T-helper 2 cell treated with Interferon-gamma antibody and Interleukin-4, amounts not matched to agents 100 ng/mL and 5 ng/mL, for 36 hours (primary cell): ENCODE measurements around the gene ESF1. TPM values are rescaled to one million over a fixed set of nuclear protein-coding genes. Genes with fewer than 3 reads are reported as not detected.

Experiments used
- intact Hi-C: fragments of 100-400 bp; cut with micrococcal nuclease; formaldehyde crosslinking; loops from one replicate; pipeline ENCODE4 v1.15.1; 2023
- total RNA-seq: library from RNA; stranded (reverse); gene quantifications from 2 replicates; pipeline ENCODE4 v1.2.3, GENCODE V29; 2022

Gene ESF1, protein sequence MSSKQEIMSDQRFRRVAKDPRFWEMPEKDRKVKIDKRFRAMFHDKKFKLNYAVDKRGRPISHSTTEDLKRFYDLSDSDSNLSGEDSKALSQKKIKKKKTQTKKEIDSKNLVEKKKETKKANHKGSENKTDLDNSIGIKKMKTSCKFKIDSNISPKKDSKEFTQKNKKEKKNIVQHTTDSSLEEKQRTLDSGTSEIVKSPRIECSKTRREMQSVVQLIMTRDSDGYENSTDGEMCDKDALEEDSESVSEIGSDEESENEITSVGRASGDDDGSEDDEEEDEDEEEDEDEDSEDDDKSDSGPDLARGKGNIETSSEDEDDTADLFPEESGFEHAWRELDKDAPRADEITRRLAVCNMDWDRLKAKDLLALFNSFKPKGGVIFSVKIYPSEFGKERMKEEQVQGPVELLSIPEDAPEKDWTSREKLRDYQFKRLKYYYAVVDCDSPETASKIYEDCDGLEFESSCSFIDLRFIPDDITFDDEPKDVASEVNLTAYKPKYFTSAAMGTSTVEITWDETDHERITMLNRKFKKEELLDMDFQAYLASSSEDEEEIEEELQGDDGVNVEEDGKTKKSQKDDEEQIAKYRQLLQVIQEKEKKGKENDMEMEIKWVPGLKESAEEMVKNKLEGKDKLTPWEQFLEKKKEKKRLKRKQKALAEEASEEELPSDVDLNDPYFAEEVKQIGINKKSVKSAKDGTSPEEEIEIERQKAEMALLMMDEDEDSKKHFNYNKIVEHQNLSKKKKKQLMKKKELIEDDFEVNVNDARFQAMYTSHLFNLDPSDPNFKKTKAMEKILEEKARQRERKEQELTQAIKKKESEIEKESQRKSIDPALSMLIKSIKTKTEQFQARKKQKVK
- 15.8 and 18.1 TPM in 2 replicates for total RNA-seq

DNA sequence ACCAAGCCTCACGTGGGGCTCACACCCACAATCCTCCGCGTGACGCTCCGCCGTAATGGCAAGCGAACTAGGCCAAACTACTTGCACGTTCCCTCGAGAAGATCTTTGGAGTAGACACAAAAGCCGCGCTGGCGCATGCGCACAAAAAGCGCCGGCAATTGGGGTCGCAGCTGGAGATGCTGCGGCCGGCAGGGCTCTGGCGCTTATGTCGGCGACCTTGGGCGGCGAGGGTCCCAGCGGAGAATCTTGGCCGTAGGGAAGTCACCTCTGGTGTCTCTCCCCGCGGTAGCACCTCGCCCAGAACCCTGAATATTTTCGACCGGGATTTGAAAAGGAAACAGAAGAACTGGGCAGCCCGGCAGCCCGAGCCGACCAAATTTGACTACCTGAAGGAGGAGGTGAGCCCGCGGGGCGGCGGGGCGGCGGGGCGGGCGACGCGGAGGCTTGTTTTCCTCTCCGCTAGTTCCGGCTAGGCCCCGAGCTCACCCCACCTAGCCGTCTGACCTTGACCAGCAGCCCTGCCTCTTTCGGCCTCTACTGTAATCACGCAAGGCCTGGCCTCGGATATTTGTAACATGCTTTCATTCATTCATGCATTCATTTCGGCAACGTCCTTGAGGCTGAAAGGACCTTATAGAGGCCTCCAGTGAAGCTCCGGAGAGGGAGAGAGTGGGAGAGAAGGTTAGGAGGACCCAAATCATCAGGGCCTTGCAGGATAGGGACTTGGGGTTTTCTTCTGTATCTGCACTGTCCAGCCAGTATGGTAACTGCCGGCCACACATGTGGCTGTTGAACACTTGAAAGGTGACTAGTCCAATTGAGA is at the start of gene ESF1, which contains the start of gene NDUFAF5:
Gene ESF1, minus strand, starts transcription at position 27 of the 823 bp plus-strand sequence. CDS start 1,779 bp downstream, outside the sequence.
Gene NDUFAF5, plus strand, starts transcription at position 136 of the 823 bp plus-strand sequence. Its CDS starts 41 bp downstream, at position 177.
- intact Hi-C loops: loop anchor here (1.0 to 10.0 kb wide), 5 partner anchors 9 to 560 kb away; partner anchors contain the start of genes ISM1 and TASP1

DNA sequence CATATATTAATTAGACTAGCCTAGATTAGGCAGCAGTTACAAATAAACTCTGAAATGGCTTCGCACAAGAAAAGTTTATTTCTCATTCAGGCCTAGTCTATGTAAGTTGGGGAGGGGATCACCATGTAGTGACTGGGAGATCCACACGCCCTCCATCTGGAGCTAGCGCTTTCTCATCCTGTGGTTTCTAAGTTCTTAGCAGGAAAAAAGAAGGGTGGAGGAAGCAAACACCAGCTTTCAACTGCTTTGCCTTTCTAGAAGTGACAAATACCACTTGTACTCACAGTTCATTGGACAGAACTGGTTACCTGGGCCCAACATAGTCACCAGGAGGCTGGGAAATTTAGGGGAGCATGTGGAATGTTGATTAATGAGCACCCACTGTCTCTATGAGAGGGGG is 46.8 kb upstream of the ESF1 start:
- intact Hi-C loops: no loop called here

DNA sequence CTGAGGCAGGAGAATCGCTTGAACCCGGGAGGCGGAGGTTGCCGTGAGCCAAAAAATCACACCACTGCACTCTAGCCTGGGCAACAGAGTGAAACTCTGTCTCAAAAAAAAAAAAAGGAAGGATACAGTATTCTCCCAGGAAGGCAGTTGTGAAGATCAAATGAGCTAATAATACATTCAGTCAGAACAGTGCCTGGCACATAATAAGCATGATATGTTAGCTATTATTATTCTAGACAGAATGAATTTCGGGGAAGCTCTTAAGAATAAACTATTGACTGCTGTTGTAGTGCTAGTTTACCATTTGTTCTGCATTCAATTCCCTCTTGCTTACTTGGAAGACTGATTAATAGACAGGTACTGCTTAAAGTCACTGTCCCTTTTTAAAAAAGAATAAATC is 40.7 kb upstream of the ESF1 start:
- intact Hi-C loops: no loop called here

DNA sequence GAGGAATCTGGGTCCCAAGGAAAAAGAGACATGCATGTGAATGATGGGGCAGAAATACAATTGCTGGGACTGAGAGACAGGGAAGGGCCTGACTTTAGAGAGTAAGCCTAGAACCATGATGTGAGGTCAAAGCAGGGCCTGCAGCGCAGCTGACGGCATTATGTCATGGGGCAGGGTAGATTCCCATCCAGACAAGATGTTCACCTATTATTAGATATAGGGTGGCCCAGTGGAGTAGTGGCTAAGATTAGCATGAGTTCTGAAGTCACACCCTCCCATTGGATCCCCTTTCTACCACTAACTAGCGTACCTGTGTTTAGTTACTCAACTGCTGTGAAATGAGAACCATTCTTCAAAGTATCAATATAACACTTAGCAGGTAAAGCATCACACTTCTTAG is 39.7 kb upstream of the ESF1 start:
- intact Hi-C loops: no loop called here

DNA sequence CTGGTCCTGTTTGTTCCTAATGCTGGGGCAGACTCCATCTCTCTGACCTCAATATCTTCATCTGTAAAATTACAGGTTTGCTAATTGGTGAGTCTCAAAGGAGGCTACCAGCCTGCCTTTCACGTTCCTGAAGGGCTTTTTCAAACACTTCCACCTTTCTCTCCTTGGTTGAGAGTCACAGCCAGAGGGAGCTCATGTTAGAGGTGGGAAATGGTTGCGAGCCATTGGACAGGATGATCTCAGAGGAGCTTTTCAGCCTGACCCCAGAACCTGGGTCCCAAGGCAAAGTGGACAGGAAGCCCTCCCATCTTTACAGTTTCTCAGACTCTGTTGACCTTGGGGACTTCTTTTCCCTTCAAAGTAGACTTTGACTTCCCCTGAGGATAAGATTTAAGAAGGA is 37.7 kb upstream of the ESF1 start:
- intact Hi-C loops: no loop called here

DNA sequence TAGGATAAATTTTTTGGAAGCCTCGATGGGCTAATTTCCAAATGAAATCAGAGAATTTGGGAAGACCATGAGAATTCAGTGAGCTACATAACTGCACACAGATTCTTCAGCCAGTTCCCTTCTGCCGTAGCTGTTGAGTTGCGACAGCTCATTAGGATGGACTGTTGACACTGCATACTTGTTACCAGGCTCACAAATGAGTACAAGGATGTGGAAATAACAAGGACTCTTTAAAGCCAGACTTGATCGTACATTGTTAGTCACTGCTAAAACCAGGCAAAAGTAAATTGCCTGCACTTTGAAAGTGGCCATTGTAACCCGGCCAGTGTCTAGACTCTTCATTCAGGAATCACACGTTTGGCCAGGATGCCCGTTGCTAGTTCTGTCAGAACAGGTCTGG is 37.2 kb upstream of the ESF1 start:
- intact Hi-C loops: no loop called here

DNA sequence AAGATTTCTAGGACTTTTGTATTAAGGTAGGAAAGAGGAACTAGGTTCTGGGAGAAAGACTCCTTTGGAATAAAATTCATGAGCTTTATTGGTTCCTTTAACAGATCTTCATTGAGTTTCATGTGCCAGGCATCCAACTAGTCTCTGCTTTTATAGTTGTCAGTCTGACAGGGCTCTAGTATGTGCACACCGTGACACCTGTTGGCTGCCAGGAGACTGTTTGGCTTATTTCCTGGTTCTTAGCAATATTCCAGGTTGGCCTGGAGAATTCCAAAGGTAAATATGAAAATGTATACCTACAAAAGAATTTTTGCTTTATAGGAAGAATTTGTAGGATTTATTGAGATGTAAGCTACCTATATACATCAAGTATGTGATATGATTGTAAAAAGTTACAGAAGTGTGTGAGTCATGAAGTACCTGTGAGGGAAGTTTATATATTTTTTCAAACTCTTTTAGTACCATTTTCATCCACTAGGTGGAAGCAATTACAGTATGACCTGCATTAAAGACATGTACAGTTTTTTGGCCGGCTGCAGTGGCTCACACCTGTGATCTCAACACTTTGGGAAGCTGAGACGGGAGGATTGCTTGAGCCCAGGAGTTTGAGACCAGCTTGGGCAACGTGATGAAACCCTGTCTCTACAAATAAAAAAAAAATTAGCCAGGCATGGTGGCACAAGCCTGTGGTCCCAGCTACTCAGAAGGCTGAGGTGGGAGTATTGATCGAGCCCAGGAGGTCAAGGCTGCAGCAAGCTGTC is 35.3 kb upstream of the ESF1 start:
- intact Hi-C loops: loop anchor here (1.0 kb wide), 1 partner anchor 235 kb away; no protein-coding TSS in a partner anchor

DNA sequence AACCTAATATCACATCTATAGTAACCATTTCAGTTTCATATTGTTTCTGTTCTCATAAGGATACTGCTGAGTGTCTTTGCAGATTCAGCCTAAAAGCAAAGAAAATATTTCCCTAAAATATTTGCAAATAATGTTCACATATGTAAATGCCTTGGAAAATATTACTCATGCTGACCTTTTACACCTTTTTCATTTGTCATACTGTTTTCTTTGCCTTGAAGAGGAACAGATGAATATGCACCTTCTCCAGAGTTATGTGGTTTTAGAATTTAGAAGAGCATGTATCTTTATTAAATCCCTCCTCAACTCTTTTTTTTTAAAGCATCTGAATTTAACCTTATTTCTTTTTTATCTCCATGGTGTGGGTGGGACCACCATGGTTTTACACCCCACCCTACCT is 32.6 kb upstream of the ESF1 start:
- intact Hi-C loops: no loop called here

DNA sequence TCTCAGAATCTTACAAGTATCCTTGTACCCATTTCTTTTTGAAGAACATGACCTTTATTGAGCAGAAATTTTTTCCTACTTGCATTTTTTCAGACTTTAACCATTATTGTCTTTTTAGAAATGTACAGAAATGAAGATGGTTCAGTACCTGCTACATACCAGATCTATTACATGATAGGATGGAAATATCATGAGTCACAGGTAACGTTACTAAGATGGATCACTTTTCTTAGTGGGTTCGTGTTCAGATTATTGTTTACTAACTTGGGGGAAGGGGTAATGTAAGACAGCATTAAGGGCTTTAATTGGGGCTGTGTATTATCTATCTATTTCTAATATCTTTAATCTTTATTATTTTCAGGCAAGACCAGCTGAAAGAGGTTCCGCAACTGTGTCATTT is 32.0 kb upstream of the ESF1 start:
- intact Hi-C loops: no loop called here

DNA sequence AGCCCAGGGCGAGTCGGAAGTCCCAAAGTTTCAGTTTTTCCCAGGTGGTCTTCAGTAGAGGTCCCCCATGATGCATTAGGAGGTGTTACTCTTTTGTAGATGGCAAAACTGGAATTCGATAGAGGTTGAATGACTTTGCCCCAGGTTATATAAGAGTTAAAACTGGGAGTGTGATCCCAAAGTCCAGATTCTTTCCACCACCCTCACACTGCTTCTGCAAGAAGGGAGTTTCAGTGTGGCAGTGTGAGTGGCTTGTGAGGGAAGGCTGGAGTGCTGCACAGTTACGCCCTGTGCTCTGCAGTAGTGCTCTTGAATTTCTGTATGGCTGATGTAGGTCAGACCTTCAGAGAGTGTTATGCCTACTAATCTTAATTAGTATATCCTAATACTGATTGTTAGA is 30.0 kb upstream of the ESF1 start:
- intact Hi-C loops: no loop called here

DNA sequence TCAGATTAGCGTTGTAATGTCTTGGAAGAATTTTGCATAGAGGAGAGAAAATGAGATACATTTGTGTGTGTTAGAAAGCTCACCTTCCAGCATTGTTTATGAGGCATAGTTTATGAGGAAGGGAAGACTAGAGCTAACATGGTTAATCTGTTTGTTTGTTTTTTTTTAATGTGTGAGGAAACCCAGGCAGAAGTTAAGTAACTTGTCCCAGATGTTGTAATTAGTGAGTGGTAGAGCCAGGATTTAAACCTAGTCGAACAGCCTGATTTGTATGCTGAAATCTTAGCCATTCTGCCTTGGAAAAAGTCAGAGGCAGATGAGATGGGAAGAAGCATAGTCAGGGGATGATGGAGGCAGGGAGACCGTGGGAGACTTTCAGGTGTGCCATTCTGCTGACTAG is 29.2 kb upstream of the ESF1 start:
- intact Hi-C loops: no loop called here

DNA sequence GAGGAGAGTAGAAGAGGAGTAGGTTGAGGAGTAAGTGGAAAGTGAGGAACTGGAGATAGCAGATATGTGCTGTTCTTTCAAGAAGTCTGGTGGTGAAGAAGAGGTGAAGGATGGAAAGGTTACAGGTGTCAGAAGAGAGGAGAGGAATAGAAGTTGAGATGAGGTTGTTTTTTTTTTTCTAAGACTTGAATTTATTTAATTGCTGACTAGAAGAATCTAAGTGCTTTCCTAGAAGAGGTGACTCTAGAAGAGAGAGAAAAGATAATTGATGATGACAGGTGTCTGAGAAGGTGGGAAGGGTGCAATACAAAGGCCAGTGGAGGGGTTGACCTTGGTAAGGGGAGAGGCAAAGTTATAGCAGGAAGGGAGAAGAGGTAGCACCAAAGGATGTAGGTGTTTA is 25.7 kb upstream of the ESF1 start:
- intact Hi-C loops: no loop called here

DNA sequence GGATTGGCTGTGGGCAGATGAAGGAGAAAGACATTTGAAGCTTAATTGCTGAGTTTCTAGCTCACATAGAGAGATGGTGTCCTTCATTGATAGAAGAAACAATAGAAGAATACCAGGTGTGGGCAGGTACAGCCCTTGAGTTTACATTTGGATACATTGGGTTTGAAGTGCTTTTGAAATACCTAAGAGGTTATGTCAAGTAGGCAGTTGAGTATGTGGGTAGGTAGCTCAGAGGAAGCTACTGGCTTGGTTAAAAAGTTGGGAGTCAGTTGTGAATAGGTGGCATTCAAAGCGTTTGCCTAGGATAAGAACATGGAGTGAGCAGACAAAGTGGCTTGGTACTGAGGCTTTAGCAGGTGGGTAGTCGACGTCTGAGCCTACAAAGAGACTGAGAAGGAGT is 25.1 kb upstream of the ESF1 start:
- intact Hi-C loops: no loop called here

DNA sequence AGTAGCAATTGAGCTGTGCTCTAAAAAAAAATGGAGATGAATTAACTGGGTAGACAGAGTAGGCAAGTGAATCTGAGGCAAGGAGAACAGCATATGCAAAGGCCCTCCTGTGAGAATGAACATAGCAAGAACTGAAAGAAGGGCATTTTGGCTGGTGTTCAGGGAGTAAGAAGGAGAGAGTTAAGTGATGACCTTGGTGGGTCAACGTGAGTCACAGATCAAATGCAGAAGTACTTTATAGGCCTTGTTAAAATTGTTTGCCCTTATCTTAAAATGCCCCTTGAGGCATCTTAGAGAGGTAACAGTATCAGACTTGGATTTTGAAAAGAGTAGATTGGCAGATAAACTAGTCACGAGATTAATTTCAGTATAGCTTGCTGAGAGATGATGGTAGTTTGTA is 24.7 kb upstream of the ESF1 start:
- intact Hi-C loops: no loop called here

DNA sequence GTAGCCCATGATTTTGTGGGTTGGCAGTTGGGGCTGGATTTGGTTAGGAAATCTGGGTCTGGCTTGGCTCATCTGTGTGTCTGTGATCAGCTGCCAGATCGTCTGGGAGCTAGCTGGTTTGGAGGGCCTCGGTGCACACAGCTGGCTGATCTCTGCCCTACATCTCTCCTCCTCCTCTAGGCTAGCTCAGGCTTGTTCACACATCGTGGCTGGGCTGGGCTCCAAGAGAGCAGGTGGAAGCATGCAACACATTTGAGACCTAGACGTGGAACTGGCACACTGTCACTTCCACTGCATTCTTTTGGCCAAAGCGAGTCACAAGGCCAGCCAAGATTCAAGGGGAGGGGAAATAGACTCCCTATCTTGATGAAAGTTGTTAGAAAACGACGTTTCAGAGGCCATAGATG is 16.0 kb upstream of the ESF1 start:
- intact Hi-C loops: no loop called here

DNA sequence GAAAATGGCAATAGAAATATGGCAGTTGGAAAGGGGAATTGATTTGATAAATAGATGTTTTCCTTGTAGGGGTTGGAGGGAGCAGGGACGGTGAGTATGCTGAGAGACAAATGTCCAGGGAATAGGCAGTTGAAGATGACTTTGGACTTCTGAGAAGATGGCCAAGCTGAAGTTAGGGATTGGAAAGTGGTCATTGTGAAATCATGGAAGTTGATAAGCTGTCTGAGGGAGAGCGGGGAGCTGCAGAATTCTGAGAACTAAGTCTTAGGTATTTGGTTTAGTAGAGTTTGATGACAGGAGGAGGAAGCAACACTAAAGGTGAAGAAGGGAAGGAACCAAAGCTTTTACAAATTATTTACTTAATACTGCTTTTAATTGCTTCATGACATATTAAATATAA is 15.3 kb upstream of the ESF1 start:
- intact Hi-C loops: no loop called here

DNA sequence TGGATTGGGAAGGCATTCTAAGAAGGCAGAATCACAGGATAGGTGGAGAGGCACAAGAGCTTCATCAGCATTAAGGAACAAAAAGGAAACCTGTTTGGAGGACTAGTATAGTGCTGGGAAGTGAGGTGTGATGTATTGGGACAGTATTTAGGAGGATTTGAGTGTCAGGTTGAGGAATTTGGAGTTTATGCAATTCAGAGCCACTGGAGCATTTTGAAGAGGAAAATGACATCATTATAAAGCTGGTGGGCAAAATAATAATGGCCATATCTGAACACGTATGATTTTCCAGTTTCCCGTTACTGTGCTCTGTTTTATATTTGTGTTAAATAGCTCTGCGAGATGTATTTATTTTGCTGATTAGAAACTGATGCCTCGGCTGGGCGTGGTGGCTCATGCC is 14.3 kb upstream of the ESF1 start:
- intact Hi-C loops: no loop called here

DNA sequence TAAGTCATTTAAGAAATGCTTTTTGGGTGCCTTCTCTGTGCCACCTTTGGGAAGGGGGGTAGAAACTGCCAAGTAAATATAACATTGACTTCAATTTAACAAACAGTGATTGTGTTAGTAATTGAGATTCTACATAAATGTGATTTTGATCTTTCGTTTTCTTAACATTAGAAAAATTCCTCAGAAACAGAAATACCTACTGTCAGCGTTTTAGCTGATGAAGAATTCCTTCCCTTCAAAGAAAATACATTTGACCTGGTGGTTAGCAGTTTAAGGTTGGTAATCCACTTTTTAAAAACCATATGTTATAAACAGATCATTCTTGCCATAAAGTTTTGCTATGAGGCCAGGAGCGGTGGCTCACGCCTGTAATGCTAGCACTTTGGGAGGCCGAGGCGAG is 9.9 kb upstream of the ESF1 start:
- intact Hi-C loops: no loop called here

DNA sequence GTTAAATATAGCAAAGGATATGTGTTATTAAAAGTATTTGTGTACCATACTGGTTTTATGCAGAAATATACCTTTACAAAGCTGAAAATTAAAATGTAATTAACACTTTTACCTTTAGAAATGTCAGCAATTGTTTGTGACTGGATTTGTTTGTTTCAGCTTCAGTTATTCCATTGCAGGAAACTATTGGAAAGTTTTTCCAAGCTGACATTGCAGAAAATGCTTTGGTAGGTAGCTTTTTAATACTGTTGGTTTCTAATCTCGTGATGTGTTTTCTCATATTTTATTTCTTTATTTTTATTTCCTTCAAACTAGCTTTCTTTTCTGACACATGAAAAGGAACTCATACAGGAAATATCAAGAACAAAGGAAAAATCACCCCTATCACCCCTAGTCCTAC is 8.3 kb upstream of the ESF1 start:
- intact Hi-C loops: no loop called here

DNA sequence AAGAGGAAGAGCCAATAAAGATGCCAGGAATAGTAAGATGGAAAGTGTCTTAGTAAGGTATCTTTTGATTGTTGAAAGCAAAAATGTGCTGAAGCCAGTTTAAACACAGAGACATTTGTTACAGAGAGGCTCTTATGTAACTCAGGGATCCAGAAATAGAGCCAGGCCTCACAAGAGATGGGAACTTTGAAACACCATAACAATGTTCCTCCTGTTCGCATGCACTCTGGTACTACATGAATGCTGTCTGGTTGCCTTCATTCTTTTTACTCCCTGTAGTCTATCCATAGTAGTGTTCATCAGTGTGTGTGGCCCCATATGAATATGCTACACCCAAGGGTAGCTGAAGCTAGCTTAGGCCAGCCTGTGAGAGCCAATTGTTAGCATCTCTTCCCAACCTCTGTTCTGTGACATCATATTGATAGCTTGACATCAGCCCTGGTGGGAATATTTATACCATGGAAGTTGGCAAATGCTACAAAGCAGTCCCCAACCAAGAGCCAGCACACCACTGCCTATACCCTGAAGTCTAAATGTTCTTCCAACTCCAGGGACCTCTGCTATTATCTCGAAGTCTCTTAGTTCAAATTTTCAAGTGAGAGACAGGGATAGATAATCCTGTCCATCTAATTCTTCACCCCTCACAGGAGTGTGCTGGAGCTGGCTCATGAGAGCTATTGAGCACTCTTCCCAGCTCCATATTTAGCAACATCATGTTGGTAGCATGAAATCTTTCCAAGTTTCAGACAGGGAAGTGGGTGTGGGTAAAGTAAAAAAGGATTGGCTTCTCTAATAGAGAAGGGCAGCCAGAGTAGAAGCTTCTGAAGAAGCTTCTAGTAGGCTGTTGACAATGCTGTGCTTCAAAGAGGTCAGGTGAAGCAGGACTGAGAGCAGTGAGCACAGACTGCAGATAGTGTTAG is 7.1 kb upstream of the ESF1 start:
- intact Hi-C loops: no loop called here
